Nucleus accumbens (tissue), 56 donors: ENCODE results near the gene SULT1C3.

ENCODE experiments used
- DNase-seq, 56 donors: peaks; one replicate each; lab custom pipeline; 2025; lab: John Stamatoyannopoulos, UW

SULT1C3 gene

GRCh38 chr2:108239786-108240185 is at the start of gene SULT1C3:
SULT1C3 (plus strand) TSS chr2:108239968; CDS start chr2:108247195, 7,227 bp downstream.
- no peak for DNase-seq

- DNase-seq = no peak
These were observed 46.5 kb upstream of the SULT1C3 start for GRCh38 chr2:108193251-108193650.

GRCh38 chr2:108194409-108195132 is 45.2 kb upstream of the SULT1C3 start:
- DNase-seq = no peak

GRCh38 chr2:108195133-108195439 is 44.7 kb upstream of the SULT1C3 start:
- DNase-seq = no peak

- no peak for DNase-seq
These were observed 40.0 kb upstream of the SULT1C3 start for GRCh38 chr2:108199726-108200125.

- no peak for DNase-seq
These were observed 39.2 kb upstream of the SULT1C3 start for GRCh38 chr2:108200569-108200968.

- DNase-seq = no peak
These were observed 27.1 kb upstream of the SULT1C3 start for GRCh38 chr2:108212671-108213070.

- peak in 11 of 56 donors; percentile 2 to 19 (median 8) for DNase-seq
These were observed 24.0 kb upstream of the SULT1C3 start for GRCh38 chr2:108215794-108216211.

- no peak for DNase-seq
These were observed 22.6 kb upstream of the SULT1C3 start for GRCh38 chr2:108217211-108217610.

GRCh38 chr2:108219688-108220087 is 20.1 kb upstream of the SULT1C3 start:
- no peak for DNase-seq

- no peak for DNase-seq
These were observed 19.6 kb upstream of the SULT1C3 start for GRCh38 chr2:108220191-108220590.

GRCh38 chr2:108220942-108221541 is 18.7 kb upstream of the SULT1C3 start:
- DNase-seq = peak in 38 of 56 donors; percentile 4 to 79 (median 36)

- DNase-seq = no peak
These were observed 17.5 kb upstream of the SULT1C3 start for GRCh38 chr2:108222261-108222660.

- no peak for DNase-seq
These were observed 16.2 kb upstream of the SULT1C3 start for GRCh38 chr2:108223573-108223972.

GRCh38 chr2:108224022-108224421 is 15.7 kb upstream of the SULT1C3 start:
- DNase-seq = no peak

- no peak for DNase-seq
These were observed 13.2 kb upstream of the SULT1C3 start for GRCh38 chr2:108226564-108226963.

- DNase-seq = no peak
These were observed 11.8 kb upstream of the SULT1C3 start for GRCh38 chr2:108228006-108228405.

- no peak for DNase-seq
These were observed 11.2 kb upstream of the SULT1C3 start for GRCh38 chr2:108228537-108228936.

GRCh38 chr2:108229875-108230274 is 9.9 kb upstream of the SULT1C3 start:
- DNase-seq = no peak

GRCh38 chr2:108235577-108235976 is 4.2 kb upstream of the SULT1C3 start:
- no peak for DNase-seq

GRCh38 chr2:108236676-108237335 is 3.0 kb upstream of the SULT1C3 start:
- DNase-seq = no peak

- DNase-seq = no peak
These were observed 1.2 kb downstream of the SULT1C3 start for GRCh38 chr2:108240966-108241365.
